Suppressor macrophage treated with lipopolysaccharide for 1 hour (primary cell): Measurements from ENCODE around the gene MAN1C1.
"Not testable (repeated sequence)": the region's sequence is repeated elsewhere in the genome, so short reads cannot be mapped to it uniquely, and the experiment has no call there.

ENCODE experiments used
- DNase-seq, 3 donors: peaks; one replicate each; pipeline ENCODE4 v3.0.0-alpha.2; 2020 to 2022

MAN1C1 gene

GRCh38 chr1:25658791-25659431 is 42.3 kb downstream of the MAN1C1 start:
- no peak for DNase-seq

- DNase-seq: no peak
Observed at GRCh38 chr1:25661043-25661815, 44.6 kb downstream of the MAN1C1 start.

- DNase-seq: no peak
Observed at GRCh38 chr1:25662061-25662460, 45.5 kb downstream of the MAN1C1 start.

- DNase-seq: not testable (repeated sequence)
Observed at GRCh38 chr1:25662959-25663358, 46.4 kb downstream of the MAN1C1 start.

- no peak for DNase-seq
Observed at GRCh38 chr1:25664357-25665199, 48.0 kb downstream of the MAN1C1 start.

- DNase-seq: no peak
Observed at GRCh38 chr1:25666460-25666859, 49.9 kb downstream of the MAN1C1 start.

- DNase-seq: no peak
Observed at GRCh38 chr1:25668931-25669573, 52.5 kb downstream of the MAN1C1 start.

- no peak for DNase-seq
Observed at GRCh38 chr1:25669781-25670567, 53.4 kb downstream of the MAN1C1 start.

- no peak for DNase-seq
Observed at GRCh38 chr1:25671929-25672328, 55.3 kb downstream of the MAN1C1 start.

- DNase-seq: no peak
Observed at GRCh38 chr1:25672763-25673409, 56.3 kb downstream of the MAN1C1 start.

GRCh38 chr1:25673456-25673855 is 56.9 kb downstream of the MAN1C1 start:
- DNase-seq: no peak

GRCh38 chr1:25673962-25674806 is 57.6 kb downstream of the MAN1C1 start:
- DNase-seq: no peak

- DNase-seq: no peak
Observed at GRCh38 chr1:25674807-25675084, 58.2 kb downstream of the MAN1C1 start.

- DNase-seq: no peak
Observed at GRCh38 chr1:25675729-25676476, 59.3 kb downstream of the MAN1C1 start.

- DNase-seq: no peak
Observed at GRCh38 chr1:25676488-25676887, 59.9 kb downstream of the MAN1C1 start.

- no peak for DNase-seq
Observed at GRCh38 chr1:25677193-25677773, 60.7 kb downstream of the MAN1C1 start.

- DNase-seq: peak; percentile 49 to 59 (median 55)
Observed at GRCh38 chr1:25679171-25679570, 62.6 kb downstream of the MAN1C1 start.

- DNase-seq: no peak
Observed at GRCh38 chr1:25680701-25681100, 64.1 kb downstream of the MAN1C1 start.

- DNase-seq: no peak
Observed at GRCh38 chr1:25682059-25682601, 65.5 kb downstream of the MAN1C1 start.

- DNase-seq: no peak
Observed at GRCh38 chr1:25683177-25683576, 66.6 kb downstream of the MAN1C1 start.
